Liver (tissue), 3 donors: ENCODE data around the gene DLEC1.

Source experiments
- JUND ChIP-seq, 2 donors: IDR thresholded peaks; 2 replicates each; pipeline ENCODE4 v1.6.1; 2016; ENCODE audit warnings: antibody characterized with exemption in 2 of 2
- RAD21 ChIP-seq, 2 donors: IDR thresholded peaks; 2 replicates each; pipeline ENCODE4 v1.6.1; 2016; ENCODE audit warnings: antibody characterized with exemption in 2 of 2, mild to moderate bottlenecking in 2 of 2
- SP1 ChIP-seq: IDR thresholded peaks from 2 replicates; pipeline ENCODE4 v1.6.1; 2018; ENCODE audit warnings: antibody characterized with exemption, mild to moderate bottlenecking
- TAF1 ChIP-seq: conservative IDR thresholded peaks from 2 replicates; pipeline ENCODE4 v1.6.1; 2016; ENCODE audit warnings: antibody characterized with exemption, mild to moderate bottlenecking
- YY1 ChIP-seq: IDR thresholded peaks from 2 replicates; pipeline ENCODE4 v1.6.1; 2016; ENCODE audit warnings: antibody characterized with exemption, mild to moderate bottlenecking
- TF ChIP-seq, protein P1 (sequence below): fragments of 150-350 bp; IDR thresholded peaks from 2 replicates; pipeline ENCODE4 v1.5.1; 2017; ENCODE audit warnings: improper control_type of control experiment, low read depth, low read length; ENCODE audit not compliant: missing input control
- TF ChIP-seq, protein P2 (sequence below): IDR thresholded peaks from 2 replicates; pipeline ENCODE4 v1.6.1; 2016; ENCODE audit warnings: antibody characterized with exemption
- TF ChIP-seq, protein P3 (sequence below): IDR thresholded peaks from 2 replicates; pipeline ENCODE4 v1.6.1; 2016; ENCODE audit warnings: antibody characterized with exemption, mild to moderate bottlenecking
- TF ChIP-seq, protein P4 (sequence below): IDR thresholded peaks from 2 replicates; pipeline ENCODE4 v1.6.1; 2016; ENCODE audit warnings: antibody characterized with exemption
- TF ChIP-seq, protein P5 (sequence below): IDR thresholded peaks from 2 replicates; pipeline ENCODE4 v1.6.1; 2016; ENCODE audit warnings: antibody characterized with exemption
- donor health status: healthy.
- donor health status: healthy.

DNA sequence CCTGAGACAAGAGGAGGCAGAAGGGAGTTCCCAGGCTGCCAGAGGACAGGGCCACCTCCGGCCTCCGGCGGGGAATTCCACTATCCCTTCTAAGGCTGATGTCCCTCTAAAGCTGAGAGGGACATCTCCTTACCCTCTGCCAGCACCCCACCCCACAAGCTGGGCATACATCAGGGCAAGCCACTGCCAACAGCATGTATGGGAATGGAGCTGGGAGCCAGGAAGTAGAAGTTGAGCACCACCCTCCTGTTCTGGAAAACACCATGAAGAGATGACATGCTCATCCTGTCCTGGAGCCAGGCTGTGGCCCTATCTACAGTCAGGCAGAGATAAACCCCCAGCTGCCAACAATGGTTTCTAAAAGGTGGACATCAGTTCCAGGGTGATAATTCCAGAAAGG, 16.7 kb upstream of the DLEC1 start:
- TF ChIP-seq, protein P1, sequence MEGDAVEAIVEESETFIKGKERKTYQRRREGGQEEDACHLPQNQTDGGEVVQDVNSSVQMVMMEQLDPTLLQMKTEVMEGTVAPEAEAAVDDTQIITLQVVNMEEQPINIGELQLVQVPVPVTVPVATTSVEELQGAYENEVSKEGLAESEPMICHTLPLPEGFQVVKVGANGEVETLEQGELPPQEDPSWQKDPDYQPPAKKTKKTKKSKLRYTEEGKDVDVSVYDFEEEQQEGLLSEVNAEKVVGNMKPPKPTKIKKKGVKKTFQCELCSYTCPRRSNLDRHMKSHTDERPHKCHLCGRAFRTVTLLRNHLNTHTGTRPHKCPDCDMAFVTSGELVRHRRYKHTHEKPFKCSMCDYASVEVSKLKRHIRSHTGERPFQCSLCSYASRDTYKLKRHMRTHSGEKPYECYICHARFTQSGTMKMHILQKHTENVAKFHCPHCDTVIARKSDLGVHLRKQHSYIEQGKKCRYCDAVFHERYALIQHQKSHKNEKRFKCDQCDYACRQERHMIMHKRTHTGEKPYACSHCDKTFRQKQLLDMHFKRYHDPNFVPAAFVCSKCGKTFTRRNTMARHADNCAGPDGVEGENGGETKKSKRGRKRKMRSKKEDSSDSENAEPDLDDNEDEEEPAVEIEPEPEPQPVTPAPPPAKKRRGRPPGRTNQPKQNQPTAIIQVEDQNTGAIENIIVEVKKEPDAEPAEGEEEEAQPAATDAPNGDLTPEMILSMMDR = no peak
- TF ChIP-seq TAF1 (no peak), RAD21 (IDR thresholded peaks at IDR 0.05) (no peak), YY1 (no peak), SP1 (no peak), JUND (IDR thresholded peaks at IDR 0.05) (no peak)
- TF ChIP-seq, protein P2, sequence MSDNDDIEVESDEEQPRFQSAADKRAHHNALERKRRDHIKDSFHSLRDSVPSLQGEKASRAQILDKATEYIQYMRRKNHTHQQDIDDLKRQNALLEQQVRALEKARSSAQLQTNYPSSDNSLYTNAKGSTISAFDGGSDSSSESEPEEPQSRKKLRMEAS = no peak
- TF ChIP-seq, protein P3, sequence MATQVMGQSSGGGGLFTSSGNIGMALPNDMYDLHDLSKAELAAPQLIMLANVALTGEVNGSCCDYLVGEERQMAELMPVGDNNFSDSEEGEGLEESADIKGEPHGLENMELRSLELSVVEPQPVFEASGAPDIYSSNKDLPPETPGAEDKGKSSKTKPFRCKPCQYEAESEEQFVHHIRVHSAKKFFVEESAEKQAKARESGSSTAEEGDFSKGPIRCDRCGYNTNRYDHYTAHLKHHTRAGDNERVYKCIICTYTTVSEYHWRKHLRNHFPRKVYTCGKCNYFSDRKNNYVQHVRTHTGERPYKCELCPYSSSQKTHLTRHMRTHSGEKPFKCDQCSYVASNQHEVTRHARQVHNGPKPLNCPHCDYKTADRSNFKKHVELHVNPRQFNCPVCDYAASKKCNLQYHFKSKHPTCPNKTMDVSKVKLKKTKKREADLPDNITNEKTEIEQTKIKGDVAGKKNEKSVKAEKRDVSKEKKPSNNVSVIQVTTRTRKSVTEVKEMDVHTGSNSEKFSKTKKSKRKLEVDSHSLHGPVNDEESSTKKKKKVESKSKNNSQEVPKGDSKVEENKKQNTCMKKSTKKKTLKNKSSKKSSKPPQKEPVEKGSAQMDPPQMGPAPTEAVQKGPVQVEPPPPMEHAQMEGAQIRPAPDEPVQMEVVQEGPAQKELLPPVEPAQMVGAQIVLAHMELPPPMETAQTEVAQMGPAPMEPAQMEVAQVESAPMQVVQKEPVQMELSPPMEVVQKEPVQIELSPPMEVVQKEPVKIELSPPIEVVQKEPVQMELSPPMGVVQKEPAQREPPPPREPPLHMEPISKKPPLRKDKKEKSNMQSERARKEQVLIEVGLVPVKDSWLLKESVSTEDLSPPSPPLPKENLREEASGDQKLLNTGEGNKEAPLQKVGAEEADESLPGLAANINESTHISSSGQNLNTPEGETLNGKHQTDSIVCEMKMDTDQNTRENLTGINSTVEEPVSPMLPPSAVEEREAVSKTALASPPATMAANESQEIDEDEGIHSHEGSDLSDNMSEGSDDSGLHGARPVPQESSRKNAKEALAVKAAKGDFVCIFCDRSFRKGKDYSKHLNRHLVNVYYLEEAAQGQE = no peak
- TF ChIP-seq, protein P4, sequence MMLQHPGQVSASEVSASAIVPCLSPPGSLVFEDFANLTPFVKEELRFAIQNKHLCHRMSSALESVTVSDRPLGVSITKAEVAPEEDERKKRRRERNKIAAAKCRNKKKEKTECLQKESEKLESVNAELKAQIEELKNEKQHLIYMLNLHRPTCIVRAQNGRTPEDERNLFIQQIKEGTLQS = no peak
- TF ChIP-seq, protein P5, sequence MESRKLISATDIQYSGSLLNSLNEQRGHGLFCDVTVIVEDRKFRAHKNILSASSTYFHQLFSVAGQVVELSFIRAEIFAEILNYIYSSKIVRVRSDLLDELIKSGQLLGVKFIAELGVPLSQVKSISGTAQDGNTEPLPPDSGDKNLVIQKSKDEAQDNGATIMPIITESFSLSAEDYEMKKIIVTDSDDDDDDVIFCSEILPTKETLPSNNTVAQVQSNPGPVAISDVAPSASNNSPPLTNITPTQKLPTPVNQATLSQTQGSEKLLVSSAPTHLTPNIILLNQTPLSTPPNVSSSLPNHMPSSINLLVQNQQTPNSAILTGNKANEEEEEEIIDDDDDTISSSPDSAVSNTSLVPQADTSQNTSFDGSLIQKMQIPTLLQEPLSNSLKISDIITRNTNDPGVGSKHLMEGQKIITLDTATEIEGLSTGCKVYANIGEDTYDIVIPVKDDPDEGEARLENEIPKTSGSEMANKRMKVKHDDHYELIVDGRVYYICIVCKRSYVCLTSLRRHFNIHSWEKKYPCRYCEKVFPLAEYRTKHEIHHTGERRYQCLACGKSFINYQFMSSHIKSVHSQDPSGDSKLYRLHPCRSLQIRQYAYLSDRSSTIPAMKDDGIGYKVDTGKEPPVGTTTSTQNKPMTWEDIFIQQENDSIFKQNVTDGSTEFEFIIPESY = no peak
